ENCODE results near the gene GUCY1A1. TPM values are rescaled to one million over a fixed set of nuclear protein-coding genes. Genes with fewer than 3 reads are reported as not detected.
"Not testable (repeated sequence)": the region's sequence is repeated elsewhere in the genome, so short reads cannot be mapped to it uniquely, and the experiment has no call there.

The GUCY1A1 gene
- total RNA-seq, 1 donor from 2014 or later = 0.44 TPM

DNA sequence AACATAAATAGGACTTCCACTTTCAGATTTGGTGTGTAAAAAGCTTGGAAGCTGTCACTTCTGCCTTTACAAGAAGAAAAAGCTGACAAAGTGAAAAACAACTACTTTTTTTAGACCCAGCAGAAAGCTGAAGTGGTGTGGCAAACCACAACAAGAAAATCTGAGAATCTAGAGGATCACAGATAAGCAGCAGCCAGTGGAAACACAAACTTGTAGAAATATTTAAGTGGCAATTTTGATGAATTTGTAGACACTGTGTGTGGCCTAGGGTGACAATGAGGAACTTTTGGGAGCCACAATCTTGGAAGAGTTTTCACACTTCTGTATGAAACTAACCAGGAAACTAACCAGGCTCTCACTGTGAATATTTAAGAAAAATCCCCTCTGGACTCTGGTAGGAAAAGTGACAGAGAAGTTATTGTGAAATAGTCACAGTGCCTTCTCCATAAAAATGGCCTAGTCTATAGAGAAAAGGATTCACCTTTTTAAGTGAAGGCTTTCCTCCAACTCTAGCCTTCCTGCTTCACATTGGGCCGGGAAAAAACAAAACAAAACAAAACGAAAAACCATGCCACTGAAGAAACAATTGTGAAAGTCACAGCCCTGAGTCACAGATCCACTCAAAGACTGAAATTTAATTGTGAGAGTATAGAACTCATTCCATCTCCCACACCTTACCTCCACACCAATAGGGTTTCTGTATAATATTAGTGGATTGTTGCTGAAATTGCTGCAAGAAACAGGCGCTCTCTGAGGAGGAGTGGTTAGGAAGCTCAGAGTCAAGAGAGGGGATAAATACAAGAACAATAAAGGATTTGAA is 26.7 kb upstream of the GUCY1A1 start:
- H3K9me3 Mint-ChIP-seq = peaks cover 3% of the 10 kb centered on the region
- no peak overlapping the region for H3K27ac Mint-ChIP-seq (ENCODE audit: unreplicated experiment)
- H3K36me3 Mint-ChIP-seq (ENCODE audit: low read depth) = no peaks in the 10 kb centered on the region
- H3K27me3 Mint-ChIP-seq (ENCODE audit: low read depth) = no peaks in the 10 kb centered on the region
- DNase-seq (ENCODE audit: low read depth, low spot score) = no peak
- TF ChIP-seq, protein P1, sequence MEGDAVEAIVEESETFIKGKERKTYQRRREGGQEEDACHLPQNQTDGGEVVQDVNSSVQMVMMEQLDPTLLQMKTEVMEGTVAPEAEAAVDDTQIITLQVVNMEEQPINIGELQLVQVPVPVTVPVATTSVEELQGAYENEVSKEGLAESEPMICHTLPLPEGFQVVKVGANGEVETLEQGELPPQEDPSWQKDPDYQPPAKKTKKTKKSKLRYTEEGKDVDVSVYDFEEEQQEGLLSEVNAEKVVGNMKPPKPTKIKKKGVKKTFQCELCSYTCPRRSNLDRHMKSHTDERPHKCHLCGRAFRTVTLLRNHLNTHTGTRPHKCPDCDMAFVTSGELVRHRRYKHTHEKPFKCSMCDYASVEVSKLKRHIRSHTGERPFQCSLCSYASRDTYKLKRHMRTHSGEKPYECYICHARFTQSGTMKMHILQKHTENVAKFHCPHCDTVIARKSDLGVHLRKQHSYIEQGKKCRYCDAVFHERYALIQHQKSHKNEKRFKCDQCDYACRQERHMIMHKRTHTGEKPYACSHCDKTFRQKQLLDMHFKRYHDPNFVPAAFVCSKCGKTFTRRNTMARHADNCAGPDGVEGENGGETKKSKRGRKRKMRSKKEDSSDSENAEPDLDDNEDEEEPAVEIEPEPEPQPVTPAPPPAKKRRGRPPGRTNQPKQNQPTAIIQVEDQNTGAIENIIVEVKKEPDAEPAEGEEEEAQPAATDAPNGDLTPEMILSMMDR (conservative IDR thresholded peaks at IDR 0.05) = no peak
- no peak overlapping the region for H3K4me3 Mint-ChIP-seq
- peaks cover 13% of the 10 kb centered on the region for H3K4me1 Mint-ChIP-seq

DNA sequence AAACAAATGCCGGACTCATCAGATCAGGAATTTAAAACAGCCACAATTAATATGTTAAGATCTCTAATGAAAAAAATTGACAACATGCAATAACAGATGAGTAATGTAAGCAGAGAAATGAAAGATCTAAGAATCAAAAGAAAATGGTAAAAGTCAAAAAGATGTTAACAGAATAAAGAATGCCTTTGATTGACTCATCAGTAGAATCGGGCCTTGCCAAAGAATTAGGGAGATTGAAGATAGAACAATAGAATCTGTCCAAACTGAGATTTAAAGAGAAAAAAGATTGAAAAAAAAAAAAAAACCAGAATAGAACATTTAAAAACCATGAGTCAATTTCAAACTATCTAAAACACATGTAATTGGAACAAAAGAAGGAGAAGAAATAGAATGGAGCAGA is 25.9 kb upstream of the GUCY1A1 start:
- H3K27ac Mint-ChIP-seq (ENCODE audit: unreplicated experiment) = no peak overlapping the region
- no peak overlapping the region for H3K4me3 Mint-ChIP-seq
- H3K27me3 Mint-ChIP-seq (ENCODE audit: low read depth) = no peaks in the 10 kb centered on the region
- TF ChIP-seq, protein P1 (conservative IDR thresholded peaks at IDR 0.05) = no peak
- peaks cover 3% of the 10 kb centered on the region for H3K9me3 Mint-ChIP-seq
- H3K36me3 Mint-ChIP-seq (ENCODE audit: low read depth) = no peaks in the 10 kb centered on the region
- no peak for DNase-seq (ENCODE audit: low read depth, low spot score)
- peaks cover 13% of the 10 kb centered on the region for H3K4me1 Mint-ChIP-seq

DNA sequence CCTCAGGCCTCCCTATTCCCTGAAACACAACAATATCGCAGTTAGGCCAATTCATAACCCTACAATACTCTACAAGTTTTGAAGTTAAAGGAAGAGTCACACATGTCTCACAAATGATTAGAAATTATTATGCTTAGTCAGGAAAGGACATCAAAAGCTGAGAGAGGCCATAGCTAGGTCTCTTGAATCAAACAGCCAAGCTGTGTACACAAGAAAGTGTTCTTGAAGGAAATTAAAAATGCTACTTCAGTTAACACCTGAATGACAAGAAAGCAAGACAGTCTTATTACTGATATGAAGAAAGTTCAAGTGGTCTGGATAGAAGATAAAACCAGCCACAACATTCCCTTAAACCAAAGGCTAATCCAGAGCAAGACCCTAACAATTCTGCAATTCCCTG is 23.6 kb upstream of the GUCY1A1 start:
- H3K9me3 Mint-ChIP-seq = no peaks in the 10 kb centered on the region
- no peak overlapping the region for H3K4me3 Mint-ChIP-seq

DNA sequence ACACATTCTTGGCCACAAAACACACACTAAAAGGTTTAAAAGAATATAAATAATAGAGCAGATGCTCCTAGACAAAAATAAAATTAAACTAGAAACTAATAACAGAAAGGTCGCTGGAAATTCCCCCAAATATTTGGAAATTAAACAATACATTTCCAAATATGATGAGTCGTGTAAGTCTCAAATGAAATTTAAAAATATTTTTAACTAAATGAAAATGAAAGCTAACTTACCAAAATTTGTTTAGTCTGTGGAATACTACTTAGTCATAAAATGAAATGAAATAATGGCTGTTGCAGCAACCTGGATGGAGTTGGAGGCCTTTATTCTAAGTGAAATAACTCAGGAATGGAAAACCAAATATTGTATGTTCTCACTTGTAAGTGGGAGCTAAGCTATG is 20.6 kb upstream of the GUCY1A1 start:
- TF ChIP-seq, protein P1 (conservative IDR thresholded peaks at IDR 0.05) = no peak
- H3K27me3 Mint-ChIP-seq (ENCODE audit: low read depth) = no peaks in the 10 kb centered on the region
- H3K4me3 Mint-ChIP-seq = no peak overlapping the region
- peaks cover 3% of the 10 kb centered on the region for H3K9me3 Mint-ChIP-seq
- no peaks in the 10 kb centered on the region for H3K36me3 Mint-ChIP-seq (ENCODE audit: low read depth)
- H3K4me1 Mint-ChIP-seq = peaks cover 1% of the 10 kb centered on the region
- DNase-seq (ENCODE audit: low read depth, low spot score) = no peak
- H3K27ac Mint-ChIP-seq (ENCODE audit: unreplicated experiment) = no peak overlapping the region

More for the DNA sequence above, 23.6 kb upstream of the GUCY1A1 start:
- peaks cover 13% of the 10 kb centered on the region for H3K4me1 Mint-ChIP-seq
- TF ChIP-seq, protein P1 (conservative IDR thresholded peaks at IDR 0.05) = no peak
- DNase-seq (ENCODE audit: low read depth, low spot score) = no peak
- H3K27me3 Mint-ChIP-seq (ENCODE audit: low read depth) = no peaks in the 10 kb centered on the region
- no peaks in the 10 kb centered on the region for H3K36me3 Mint-ChIP-seq (ENCODE audit: low read depth)
- no peak overlapping the region for H3K27ac Mint-ChIP-seq (ENCODE audit: unreplicated experiment)

DNA sequence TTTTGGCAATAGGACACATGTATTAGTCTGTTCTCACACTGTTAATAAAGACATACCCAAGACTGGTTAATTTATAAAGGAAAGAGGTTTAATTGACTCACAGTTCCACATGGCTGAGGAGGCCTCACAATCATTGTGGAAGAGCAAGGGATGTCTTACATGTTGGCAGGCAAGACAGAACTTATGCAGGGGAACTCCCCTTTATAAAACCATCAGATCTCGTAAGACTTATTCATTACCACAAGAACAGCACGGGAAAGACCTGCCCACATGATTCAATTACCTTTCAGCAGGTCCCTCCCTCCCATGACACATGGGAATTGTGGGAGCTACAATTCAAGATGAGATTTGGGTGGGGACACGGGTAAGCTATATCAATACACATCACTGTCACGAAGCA is 15.9 kb upstream of the GUCY1A1 start:
- not testable (repeated sequence) for DNase-seq (ENCODE audit: low read depth, low spot score); H3K27ac Mint-ChIP-seq (ENCODE audit: unreplicated experiment); H3K9me3 Mint-ChIP-seq; H3K4me3 Mint-ChIP-seq; H3K4me1 Mint-ChIP-seq; H3K36me3 Mint-ChIP-seq (ENCODE audit: low read depth)
- H3K27me3 Mint-ChIP-seq (ENCODE audit: low read depth) = peaks cover 10% of the 10 kb centered on the region

DNA sequence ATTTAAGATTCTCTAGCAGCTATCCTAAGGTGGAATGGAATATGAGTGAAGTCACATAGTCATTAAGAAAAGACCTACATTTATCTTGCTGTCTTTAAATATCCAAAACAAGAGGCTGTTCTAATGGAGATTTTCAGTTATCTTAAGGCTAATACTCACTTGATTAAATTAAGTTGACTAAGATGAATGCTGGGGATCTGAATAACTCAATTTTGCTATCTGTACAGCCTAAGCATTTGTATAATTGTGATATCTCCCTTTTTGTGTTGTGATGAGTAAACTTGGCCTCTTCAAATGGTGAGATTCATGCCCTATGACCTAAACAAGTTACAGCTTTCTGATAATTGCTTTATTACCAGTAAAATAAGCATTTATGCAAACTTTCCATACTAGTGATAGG is 13.6 kb upstream of the GUCY1A1 start:
- Mint-ChIP-seq H3K9me3 (peaks cover 9% of the 10 kb centered on the region), H3K27me3 (ENCODE audit: low read depth) (peaks cover 14% of the 10 kb centered on the region), H3K36me3 (ENCODE audit: low read depth) (no peaks in the 10 kb centered on the region), H3K4me1 (no peaks in the 10 kb centered on the region), H3K27ac (ENCODE audit: unreplicated experiment) (no peak overlapping the region), H3K4me3 (no peak overlapping the region)
- TF ChIP-seq, protein P1 (conservative IDR thresholded peaks at IDR 0.05) = no peak
- no peak for DNase-seq (ENCODE audit: low read depth, low spot score)
